Measurements from ENCODE around the gene ZBTB17. TPM values are rescaled to one million over a fixed set of nuclear protein-coding genes. Genes with fewer than 3 reads are reported as not detected.

The ZBTB17 gene
- total and polyA plus RNA-seq, 2 of the 8 experiments (the other 6 are each of a cell fraction or from before 2014, with no cell fraction given) = 24.7 to 36.2 TPM

DNA sequence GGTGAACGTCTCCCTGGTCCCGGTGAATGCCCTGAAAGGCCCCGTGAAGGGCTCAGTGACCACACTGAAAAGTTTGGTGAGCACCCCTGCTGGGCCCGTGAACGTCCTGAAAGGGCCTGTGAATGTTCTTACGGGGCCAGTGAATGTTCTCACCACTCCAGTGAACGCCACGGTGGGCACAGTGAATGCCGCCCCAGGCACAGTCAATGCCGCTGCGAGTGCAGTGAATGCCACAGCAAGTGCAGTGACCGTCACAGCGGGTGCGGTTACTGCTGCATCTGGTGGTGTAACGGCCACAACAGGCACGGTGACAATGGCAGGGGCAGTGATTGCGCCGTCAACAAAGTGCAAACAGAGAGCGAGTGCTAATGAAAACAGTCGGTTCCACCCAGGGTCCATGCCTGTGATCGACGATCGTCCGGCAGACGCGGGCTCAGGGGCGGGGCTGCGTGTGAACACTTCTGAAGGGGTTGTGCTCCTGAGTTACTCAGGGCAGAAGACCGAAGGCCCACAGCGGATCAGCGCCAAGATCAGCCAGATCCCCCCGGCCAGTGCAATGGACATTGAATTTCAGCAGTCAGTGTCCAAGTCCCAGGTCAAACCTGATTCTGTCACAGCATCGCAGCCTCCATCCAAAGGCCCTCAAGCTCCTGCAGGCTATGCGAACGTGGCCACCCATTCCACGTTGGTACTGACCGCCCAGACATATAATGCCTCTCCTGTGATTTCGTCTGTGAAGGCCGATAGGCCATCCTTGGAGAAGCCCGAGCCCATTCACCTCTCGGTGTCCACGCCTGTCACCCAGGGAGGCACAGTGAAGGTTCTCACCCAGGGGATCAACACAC, 41.5 kb downstream of the ZBTB17 start:
- Histone ChIP-seq H2BK15ac (ENCODE audit: low read length) (no peak overlapping the region), H3K4me3 (ENCODE audit: extremely low read depth in 1 of 4, insufficient read depth in 2 of 4, low read depth in 3 of 4, low read length in 4 of 4) (no peak overlapping the region), H2BK12ac (ENCODE audit: low read depth, low read length) (no peak overlapping the region), H3K4me2 (ENCODE audit: insufficient read depth in 1 of 2, low read depth in 2 of 2, low read length in 2 of 2) (no peak overlapping the region), H3K27me3 (replicated peaks in 1 of 4; ENCODE audit: control insufficient read depth in 3 of 4, extremely low read depth in 1 of 4, insufficient read depth in 3 of 4, low read length in 3 of 4) (no peaks in the 10 kb centered on the region; a peak in 1 of 7 replicates), H2AK5ac (ENCODE audit: low read depth, low read length) (no peak overlapping the region), H3K79me1 (ENCODE audit: low read depth, low read length) (no peaks in the 10 kb centered on the region; the same call in 1 of the 2 replicates), H2BK20ac (ENCODE audit: low read length) (no peak overlapping the region), H3K56ac (replicated peaks; ENCODE audit: insufficient read length, low read depth, low read length) (no peak overlapping the region), H3K79me2 (ENCODE audit: control insufficient read depth in 1 of 2, insufficient read depth in 2 of 2, low read length in 2 of 2) (no peaks in the 10 kb centered on the region), H3K18ac (ENCODE audit: extremely low read depth, low read length) (no peak overlapping the region), H3K9ac (replicated peaks in 1 of 4; ENCODE audit: extremely low read depth in 1 of 4, low read depth in 3 of 4, low read length in 3 of 4) (no peak overlapping the region), H3K23me2 (ENCODE audit: low read depth, low read length) (no peaks in the 10 kb centered on the region), H3K27ac (ENCODE audit: low read depth, low read length) (no peak overlapping the region), H3K4ac (replicated peaks; ENCODE audit: insufficient read length, low read depth, low read length) (no peak overlapping the region), H2BK5ac (ENCODE audit: low read depth, low read length) (no peak overlapping the region), H2AFZ (ENCODE audit: low read length) (no peak overlapping the region), H3K4me1 (replicated peaks in 1 of 4; ENCODE audit: control insufficient read depth in 3 of 4, insufficient read depth in 4 of 4, low read length in 3 of 4) (no peaks in the 10 kb centered on the region), H2BK120ac (replicated peaks; ENCODE audit: low read depth, low read length) (no peak overlapping the region), H4K91ac (replicated peaks; ENCODE audit: insufficient read length, low read length) (no peak overlapping the region), H3K9me3 (ENCODE audit: insufficient read depth in 2 of 2, low read depth in 1 of 2, low read length in 1 of 2) (no peaks in the 10 kb centered on the region), H4K8ac (ENCODE audit: extremely low read depth, insufficient read depth, low read length) (no peak overlapping the region), H4K20me1 (replicated peaks in 1 of 2; ENCODE audit: control insufficient read depth in 1 of 2, insufficient read depth in 2 of 2, low read length in 2 of 2) (peaks cover 6 to 13% of the 10 kb centered on the region in 2 experiments), H3K14ac (ENCODE audit: insufficient read length) (no peak overlapping the region), H3K36me3 (ENCODE audit: control insufficient read depth in 2 of 4, insufficient read depth in 4 of 4, low read length in 3 of 4) (peaks cover 34 to 81% (median 47%) of the 10 kb centered on the region in 4 experiments), H3K23ac (ENCODE audit: insufficient read length) (no peak overlapping the region), H4K5ac (ENCODE audit: insufficient read length, low read depth, low read length) (no peak overlapping the region)
- DNase-seq (ENCODE audit: low read depth in 1 of 2, low spot score in 2 of 2) (no peak), FAIRE-seq (no peak)
- WGBS, 2 experiments (ENCODE audit: extremely low coverage in 1 of 2, insufficient coverage in 1 of 2, insufficient read length in 1 of 2, insufficient replicate concordance in 2 of 2, low coverage in 1 of 2, low lambda C conversion rate in 2 of 2, missing lambda C conversion rate in 1 of 2) = 95% methylated on average over 42 of the region's 42 CpGs; no CpG with 5 or more reads in 1 of the 2 experiments
- ChIA-PET POLR2A (ENCODE audit: partially characterized antibody) (no interaction called here), CTCF (ENCODE audit: partially characterized antibody) (interaction anchor here (0.6 to 4.2 kb wide), 4 partner anchors 9 to 1878 kb away, joined by 3 to 30 read pairs (median 5); no protein-coding TSS in a partner anchor)
- no peak for TF ChIP-seq RAD21 (IDR thresholded peaks at IDR 0.05 in 1 of 2, conservative IDR thresholded peaks at IDR 0.05 in 1 of 2; ENCODE audit: low read depth in 2 of 2, low read length in 2 of 2)
- no peak for TF ChIP-seq EZH2 (IDR thresholded peaks at IDR 0.05; ENCODE audit: low read depth, low read length, severe bottlenecking)

Data from H1 (cell line).